Activated T-cell treated with anti-CD3 and anti-CD28 coated beads, Interleukin-2, amount 50 U/mL, for 72 hours (primary cell): ENCODE results near the gene RBM19. TPM values are rescaled to one million over a fixed set of nuclear protein-coding genes. Genes with fewer than 3 reads are reported as not detected.

ENCODE experiments used
- ATAC-seq, 2 donors: fragments of 150-1000 bp; cut with Tn5 transposase; replicated peaks in 1 of 2; 2 replicates each; pipeline ENCODE4 v1.10.0; 2021; ENCODE audit warnings: moderate library complexity in 2 of 2, mild to moderate bottlenecking in 1 of 2
- DNase-seq, 2 donors: peaks; one replicate each; pipeline ENCODE4 v3.0.0; 2021 to 2022; ENCODE audit warnings: mixed read lengths in 1 of 2
- H3K27ac Mint-ChIP-seq: one replicate; pipeline ENCODE4 v1.8.0; 2022; ENCODE audit warnings: mild to moderate bottlenecking, moderate library complexity, mixed read lengths
- H3K27me3 Mint-ChIP-seq: one replicate; pipeline ENCODE4 v1.8.0; 2022; ENCODE audit warnings: low read depth, mixed read lengths
- H3K36me3 Mint-ChIP-seq, 2 donors: one replicate each; pipeline ENCODE4 v1.8.0; 2022; ENCODE audit warnings: mixed read lengths in 2 of 2, mild to moderate bottlenecking in 1 of 2; ENCODE audit not compliant: insufficient read depth in 2 of 2
- H3K4me1 Mint-ChIP-seq: one replicate; pipeline ENCODE4 v1.8.0; 2022; ENCODE audit warnings: low read depth, mixed read lengths
- H3K4me3 Mint-ChIP-seq, 2 donors: one replicate each; pipeline ENCODE4 v1.8.0; 2022; ENCODE audit warnings: mild to moderate bottlenecking in 2 of 2, mixed read lengths in 2 of 2, moderate library complexity in 2 of 2
- H3K9me3 Mint-ChIP-seq, 2 donors: one replicate each; pipeline ENCODE4 v1.8.0; 2022; ENCODE audit warnings: mixed read lengths in 2 of 2
- total RNA-seq, 2 donors: library from RNA; stranded (reverse); gene quantifications; one replicate each; pipeline ENCODE4 v1.2.3, GENCODE V29; 2022

RBM19 gene
- total RNA-seq, 2 donors from 2014 or later, result 76.2 to 84.8 TPM

GRCh38 chr12:113926788-113927187 lies 39.3 kb downstream of the RBM19 start:
- DNase-seq (no peak), ATAC-seq (no peak)
- H3K9me3 Mint-ChIP-seq, result no peaks in the 10 kb centered on the region
- H3K27ac Mint-ChIP-seq, result peak overlapping the region; percentile 9
- peaks cover 14% of the 10 kb centered on the region for H3K4me1 Mint-ChIP-seq
- H3K36me3 Mint-ChIP-seq, result peaks cover 14 to 27% of the 10 kb centered on the region in 2 donors
- H3K27me3 Mint-ChIP-seq, result no peaks in the 10 kb centered on the region
- no peak overlapping the region for H3K4me3 Mint-ChIP-seq

GRCh38 chr12:113924341-113924740 lies 41.8 kb downstream of the RBM19 start:
- Mint-ChIP-seq H3K27ac (no peak overlapping the region), H3K27me3 (no peaks in the 10 kb centered on the region), H3K4me1 (peaks cover 2% of the 10 kb centered on the region), H3K36me3 (peaks cover 12 to 29% of the 10 kb centered on the region in 2 donors), H3K4me3 (no peak overlapping the region), H3K9me3 (no peaks in the 10 kb centered on the region)
- no peak for ATAC-seq
- DNase-seq, result no peak

- no peak for DNase-seq
- Mint-ChIP-seq H3K4me1 (no peaks in the 10 kb centered on the region), H3K36me3 (peaks cover 12 to 25% of the 10 kb centered on the region in 2 donors), H3K4me3 (no peak overlapping the region), H3K27ac (no peak overlapping the region), H3K9me3 (no peaks in the 10 kb centered on the region), H3K27me3 (no peaks in the 10 kb centered on the region)
- no peak for ATAC-seq
Measured at GRCh38 chr12:113923251-113923650, 42.9 kb downstream of the RBM19 start.

GRCh38 chr12:113921430-113921829 lies 44.7 kb downstream of the RBM19 start:
- Mint-ChIP-seq H3K27me3 (no peaks in the 10 kb centered on the region), H3K9me3 (no peaks in the 10 kb centered on the region), H3K27ac (no peak overlapping the region), H3K4me3 (no peak overlapping the region), H3K4me1 (no peaks in the 10 kb centered on the region), H3K36me3 (peaks cover 8 to 21% of the 10 kb centered on the region in 2 donors)
- DNase-seq (no peak), ATAC-seq (no peak)

- ATAC-seq, result no peak
- H3K4me3 Mint-ChIP-seq, result no peak overlapping the region
- H3K27me3 Mint-ChIP-seq, result no peaks in the 10 kb centered on the region
- no peaks in the 10 kb centered on the region for H3K4me1 Mint-ChIP-seq
- no peak overlapping the region for H3K27ac Mint-ChIP-seq
- no peaks in the 10 kb centered on the region for H3K9me3 Mint-ChIP-seq
- no peak for DNase-seq
- H3K36me3 Mint-ChIP-seq, result peaks cover 3 to 14% of the 10 kb centered on the region in 2 donors
Measured at GRCh38 chr12:113919791-113920190, 46.3 kb downstream of the RBM19 start.

- Mint-ChIP-seq H3K4me1 (no peaks in the 10 kb centered on the region), H3K27ac (no peak overlapping the region), H3K4me3 (no peak overlapping the region), H3K27me3 (no peaks in the 10 kb centered on the region), H3K9me3 (no peaks in the 10 kb centered on the region), H3K36me3 (peaks cover 2 to 11% of the 10 kb centered on the region in 2 donors)
- DNase-seq (no peak), ATAC-seq (no peak)
Measured at GRCh38 chr12:113918306-113918705, 47.8 kb downstream of the RBM19 start.

GRCh38 chr12:113917393-113917792 lies 48.7 kb downstream of the RBM19 start:
- no peak overlapping the region for H3K27ac Mint-ChIP-seq
- no peaks in the 10 kb centered on the region for H3K4me1 Mint-ChIP-seq
- peaks cover 2 to 11% of the 10 kb centered on the region in 2 donors for H3K36me3 Mint-ChIP-seq
- no peaks in the 10 kb centered on the region for H3K27me3 Mint-ChIP-seq
- ATAC-seq (no peak), DNase-seq (no peak)
- no peak overlapping the region for H3K4me3 Mint-ChIP-seq
- no peaks in the 10 kb centered on the region for H3K9me3 Mint-ChIP-seq

GRCh38 chr12:113914806-113915205 lies 51.3 kb downstream of the RBM19 start:
- Mint-ChIP-seq H3K36me3 (peaks cover 2 to 6% of the 10 kb centered on the region in 2 donors), H3K9me3 (no peaks in the 10 kb centered on the region), H3K27ac (no peak overlapping the region), H3K4me1 (no peaks in the 10 kb centered on the region), H3K4me3 (no peak overlapping the region), H3K27me3 (no peaks in the 10 kb centered on the region)
- ATAC-seq, result no peak
- DNase-seq, result no peak

- no peak for DNase-seq
- Mint-ChIP-seq H3K9me3 (no peaks in the 10 kb centered on the region), H3K27ac (no peak overlapping the region), H3K36me3 (peaks cover 2 to 6% of the 10 kb centered on the region in 2 donors), H3K4me3 (no peak overlapping the region), H3K4me1 (no peaks in the 10 kb centered on the region), H3K27me3 (no peaks in the 10 kb centered on the region)
- no peak for ATAC-seq
Measured at GRCh38 chr12:113914176-113914575, 51.9 kb downstream of the RBM19 start.

GRCh38 chr12:113912760-113913329 lies 53.3 kb downstream of the RBM19 start:
- Mint-ChIP-seq H3K27me3 (no peaks in the 10 kb centered on the region), H3K4me1 (no peaks in the 10 kb centered on the region), H3K27ac (no peak overlapping the region), H3K4me3 (no peak overlapping the region), H3K36me3 (peaks cover 2 to 6% of the 10 kb centered on the region in 2 donors), H3K9me3 (no peaks in the 10 kb centered on the region)
- DNase-seq, result peak; percentile 50 to 57
- ATAC-seq, result peak; percentile 47

GRCh38 chr12:113911971-113912759 lies 54.0 kb downstream of the RBM19 start:
- no peak for ATAC-seq
- Mint-ChIP-seq H3K36me3 (peaks cover 2 to 6% of the 10 kb centered on the region in 2 donors), H3K27ac (no peak overlapping the region), H3K9me3 (no peaks in the 10 kb centered on the region), H3K27me3 (no peaks in the 10 kb centered on the region), H3K4me3 (no peak overlapping the region), H3K4me1 (no peaks in the 10 kb centered on the region)
- no peak for DNase-seq

GRCh38 chr12:113910751-113911272 lies 55.3 kb downstream of the RBM19 start:
- ATAC-seq (no peak), DNase-seq (no peak)
- Mint-ChIP-seq H3K36me3 (peaks cover 3 to 5% of the 10 kb centered on the region in 2 donors), H3K27ac (no peak overlapping the region), H3K4me3 (no peak overlapping the region), H3K4me1 (no peaks in the 10 kb centered on the region), H3K27me3 (no peaks in the 10 kb centered on the region), H3K9me3 (no peaks in the 10 kb centered on the region)

- Mint-ChIP-seq H3K36me3 (peaks cover 5 to 7% of the 10 kb centered on the region in 2 donors), H3K9me3 (no peaks in the 10 kb centered on the region), H3K4me3 (no peak overlapping the region), H3K4me1 (no peaks in the 10 kb centered on the region), H3K27me3 (no peaks in the 10 kb centered on the region), H3K27ac (no peak overlapping the region)
- DNase-seq (no peak), ATAC-seq (no peak)
Measured at GRCh38 chr12:113909776-113910420, 56.2 kb downstream of the RBM19 start.
